ENCODE results near the gene SLAMF6.
"Not testable (repeated sequence)": the region's sequence is repeated elsewhere in the genome, so short reads cannot be mapped to it uniquely, and the experiment has no call there.

Gene SLAMF6

GRCh38 chr1:160537714-160538665 lies 14.9 kb upstream of the SLAMF6 start:
- no peak for DNase-seq (ENCODE audit: extremely low read depth, low read depth)
- H3K4me3 ChIP-seq (replicated peaks; ENCODE audit: low read depth, low read length) = no peak overlapping the region
- no peak for TF ChIP-seq CTCF (IDR thresholded peaks at IDR 0.05; ENCODE audit: low read depth, low read length, missing control alignments)

GRCh38 chr1:160534823-160535605 lies 12.0 kb upstream of the SLAMF6 start:
- no peak for DNase-seq (ENCODE audit: extremely low read depth, low read depth)
- no peak overlapping the region for H3K4me3 ChIP-seq (replicated peaks; ENCODE audit: low read depth, low read length)

GRCh38 chr1:160532557-160532813 lies 9.4 kb upstream of the SLAMF6 start:
- H3K4me3 ChIP-seq (replicated peaks; ENCODE audit: low read depth, low read length); DNase-seq (ENCODE audit: extremely low read depth, low read depth): not testable (repeated sequence)

More at GRCh38 chr1:160534823-160535605, 12.0 kb upstream of the SLAMF6 start:
- TF ChIP-seq CTCF (IDR thresholded peaks at IDR 0.05; ENCODE audit: low read depth, low read length, missing control alignments) = no peak

GRCh38 chr1:160531809-160532556 lies 8.9 kb upstream of the SLAMF6 start:
- not testable (repeated sequence) for H3K4me3 ChIP-seq (replicated peaks; ENCODE audit: low read depth, low read length); DNase-seq (ENCODE audit: extremely low read depth, low read depth)

GRCh38 chr1:160529401-160529952 lies 6.4 kb upstream of the SLAMF6 start:
- H3K4me3 ChIP-seq (replicated peaks; ENCODE audit: low read depth, low read length); DNase-seq (ENCODE audit: extremely low read depth, low read depth): not testable (repeated sequence)

- H3K4me3 ChIP-seq (replicated peaks; ENCODE audit: low read depth, low read length); DNase-seq (ENCODE audit: extremely low read depth, low read depth): not testable (repeated sequence)
These were observed 734 bp upstream of the SLAMF6 start for GRCh38 chr1:160523789-160524188.

GRCh38 chr1:160522136-160522535 lies 919 bp downstream of the SLAMF6 start:
- no peak for DNase-seq (ENCODE audit: extremely low read depth, low read depth)
- TF ChIP-seq CTCF (IDR thresholded peaks at IDR 0.05; ENCODE audit: low read depth, low read length, missing control alignments) = no peak
- H3K4me3 ChIP-seq (replicated peaks; ENCODE audit: low read depth, low read length) = no peak overlapping the region

GRCh38 chr1:160521554-160521953 lies 1.5 kb downstream of the SLAMF6 start:
- no peak overlapping the region for H3K4me3 ChIP-seq (replicated peaks; ENCODE audit: low read depth, low read length)
- DNase-seq (ENCODE audit: extremely low read depth, low read depth) = no peak
- TF ChIP-seq CTCF (IDR thresholded peaks at IDR 0.05; ENCODE audit: low read depth, low read length, missing control alignments) = no peak

Measured in HFF-Myc (cell line).